Gastrocnemius medialis (tissue), 4 donors: ENCODE measurements around the gene NUDT8. TPM values are rescaled to one million over a fixed set of nuclear protein-coding genes. Genes with fewer than 3 reads are reported as not detected.
"Not testable (repeated sequence)": the region's sequence is repeated elsewhere in the genome, so short reads cannot be mapped to it uniquely, and the experiment has no call there.

Experiments
- ATAC-seq, 2 donors: fragments of 150-250 bp; one replicate each; pipeline ENCODE4 v1.9.1; 2016
- DNase-seq, 2 donors: peaks; one replicate each; pipeline ENCODE4 v3.0.0-alpha.2; 2019
- H3K27ac ChIP-seq, 4 donors: fragments of 200-600 bp; sonication (generic); 1 replicate in 1 of 4; 2 replicates in 3 of 4; pipeline ENCODE4 v1.5.1; 2016 to 2018; ENCODE audit warnings: mild to moderate bottlenecking in 2 of 4, moderate library complexity in 1 of 4
- H3K27me3 ChIP-seq, 3 donors: fragments of 200-600 bp; sonication (generic) in 2 of 3; 1 replicate in 1 of 3; 2 replicates in 2 of 3; pipeline versions ENCODE4 v1.5.1 to v1.6.0; 2016 to 2019; ENCODE audit warnings: mild to moderate bottlenecking in 1 of 3, moderate library complexity in 1 of 3
- H3K36me3 ChIP-seq, 2 donors: fragments of 200-600 bp; sonication (generic) in 1 of 2; one replicate each; pipeline ENCODE4 v1.5.1; 2017 to 2018
- H3K4me1 ChIP-seq, 2 donors: fragments of 200-600 bp; sonication (generic) in 1 of 2; one replicate each; pipeline ENCODE4 v1.5.1; 2016 to 2017; ENCODE audit warnings: mild to moderate bottlenecking in 2 of 2
- H3K4me3 ChIP-seq, 4 donors: fragments of 200-600 bp; sonication (generic) in 3 of 4; 1 replicate in 1 of 4; 2 replicates in 3 of 4; pipeline ENCODE4 v1.5.1; 2016 to 2019; ENCODE audit warnings: mild to moderate bottlenecking in 2 of 4
- H3K9me3 ChIP-seq, 3 donors: fragments of 200-600 bp; sonication (generic) in 2 of 3; 1 replicate in 1 of 3; 2 replicates in 2 of 3; pipeline ENCODE4 v1.5.1; 2016 to 2019
- CTCF ChIP-seq, 5 experiments: fragments of 450-650 bp in 3 of 5; fragments of 200-600 bp in 2 of 5; sonication (generic) in 2 of 5; IDR thresholded peaks in 4 of 5; conservative IDR thresholded peaks in 1 of 5; 1 replicate in 4 of 5; 2 replicates in 1 of 5; pipeline ENCODE4 v1.5.1; 2016 to 2019; ENCODE audit warnings: antibody characterized with exemption in 5 of 5, mild to moderate bottlenecking in 3 of 5, moderate library complexity in 3 of 5
- POLR2A ChIP-seq, 2 donors: fragments of 450-650 bp; IDR thresholded peaks; one replicate each; pipeline ENCODE4 v1.6.1; 2017; ENCODE audit warnings: antibody characterized with exemption in 2 of 2, mild to moderate bottlenecking in 2 of 2, moderate library complexity in 2 of 2
- in situ Hi-C, 4 donors: fragments of 200-750 bp; cut with MboI; loops; one replicate each; pipeline versions ENCODE4 v1.15.0 to v1.8.0; 2017; ENCODE audit warnings: low sequenced_read_pairs in 4 of 4
- intact Hi-C: fragments of 100-400 bp; cut with DNase I; formaldehyde crosslinking; loops from one replicate; pipeline ENCODE4 v1.15.1; 2023; ENCODE audit warnings: low total_unique reads
- total RNA-seq, 4 donors: library from RNA; depleted of rRNA; stranded (reverse); fragments of >200 nt; gene quantifications; one replicate each; pipeline versions ENCODE4 v1.1.0 to v1.2.3, GENCODE V29; 2016

Gene NUDT8
- total RNA-seq, 4 donors from 2014 or later: 23.3 to 42.4 (median 36.2) TPM

GRCh38 chr11:67594480-67594879 is 35.3 kb downstream of the NUDT8 start:
- H3K27me3 ChIP-seq: peaks cover 0 to 3% (median 0%) of the 10 kb centered on the region in 3 donors
- TF ChIP-seq CTCF (IDR thresholded peaks at IDR 0.05 in 4 of 5, conservative IDR thresholded peaks at IDR 0.05 in 1 of 5): no peak
- no peak for TF ChIP-seq POLR2A (IDR thresholded peaks at IDR 0.05)
- no peak overlapping the region for H3K27ac ChIP-seq
- no peak overlapping the region for H3K4me3 ChIP-seq
- H3K9me3 ChIP-seq: no peaks in the 10 kb centered on the region
- H3K4me1 ChIP-seq: no peaks in the 10 kb centered on the region
- intact Hi-C loops: no loop called here
- in situ Hi-C loops: no loop called here
- DNase-seq: no peak
- no peak for ATAC-seq
- no peaks in the 10 kb centered on the region for H3K36me3 ChIP-seq

DNA sequence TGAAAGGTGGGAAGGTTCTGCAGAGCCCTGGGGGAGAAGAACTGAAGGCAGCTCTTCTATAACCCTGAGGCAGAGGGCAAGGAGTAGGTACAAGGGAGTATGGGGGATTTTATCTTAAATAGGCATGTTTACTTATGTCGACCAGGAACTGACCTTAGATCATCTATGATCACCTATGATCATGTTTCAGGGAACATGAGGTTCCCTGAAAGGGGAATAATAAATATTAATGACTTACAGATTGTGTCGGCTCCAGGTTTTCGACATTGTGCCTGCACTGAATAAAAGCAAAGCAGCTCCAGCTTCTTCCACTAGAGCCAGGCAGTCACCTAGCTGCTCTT is 36.2 kb downstream of the NUDT8 start:
- peaks cover 0 to 5% of the 10 kb centered on the region in 2 donors for H3K36me3 ChIP-seq
- no peak for TF ChIP-seq POLR2A (IDR thresholded peaks at IDR 0.05)
- TF ChIP-seq CTCF (IDR thresholded peaks at IDR 0.05 in 4 of 5, conservative IDR thresholded peaks at IDR 0.05 in 1 of 5): no peak
- intact Hi-C loops (no loop called here), in situ Hi-C loops (no loop called here)
- no peak for ATAC-seq
- H3K27me3 ChIP-seq: no peaks in the 10 kb centered on the region
- no peaks in the 10 kb centered on the region for H3K9me3 ChIP-seq
- no peak for DNase-seq
- no peak overlapping the region for H3K27ac ChIP-seq
- H3K4me1 ChIP-seq: no peaks in the 10 kb centered on the region
- H3K4me3 ChIP-seq: no peak overlapping the region

- H3K4me3 ChIP-seq: no peak overlapping the region
- no peaks in the 10 kb centered on the region for H3K4me1 ChIP-seq
- TF ChIP-seq POLR2A (IDR thresholded peaks at IDR 0.05): no peak
- no peak for TF ChIP-seq CTCF (IDR thresholded peaks at IDR 0.05 in 4 of 5, conservative IDR thresholded peaks at IDR 0.05 in 1 of 5)
- intact Hi-C loops (no loop called here), in situ Hi-C loops (no loop called here)
- DNase-seq (no peak), ATAC-seq (no peak)
- no peaks in the 10 kb centered on the region for H3K9me3 ChIP-seq
- H3K36me3 ChIP-seq: peaks cover 0 to 10% of the 10 kb centered on the region in 2 donors
- no peaks in the 10 kb centered on the region for H3K27me3 ChIP-seq
- H3K27ac ChIP-seq: no peak overlapping the region
Measured at GRCh38 chr11:67592880-67593564, 36.7 kb downstream of the NUDT8 start.

DNA sequence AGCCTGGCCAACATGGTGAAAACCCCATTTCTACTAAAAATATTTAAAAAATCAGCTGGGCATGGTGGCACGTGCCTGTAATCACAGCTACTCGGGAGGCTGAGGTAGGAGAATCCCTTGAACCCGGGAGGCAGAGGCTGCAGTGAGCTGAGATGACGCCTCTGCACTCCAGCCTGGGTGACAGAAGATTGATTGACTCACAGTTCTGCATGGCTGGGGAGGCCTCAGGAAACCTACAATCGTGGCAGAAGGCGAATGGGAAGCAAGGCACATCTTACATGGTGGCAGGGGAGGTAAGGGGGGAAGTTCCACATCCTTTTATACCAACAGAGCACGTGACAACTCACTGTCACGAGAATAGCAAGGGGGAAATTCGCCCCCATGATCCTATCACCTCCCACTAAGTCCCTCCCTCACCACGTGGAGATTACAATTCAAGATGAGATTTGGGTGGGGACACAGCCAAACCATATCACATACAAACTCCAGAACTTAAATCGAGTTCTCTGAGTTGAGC is 40.8 kb downstream of the NUDT8 start:
- H3K27ac ChIP-seq, in situ Hi-C loops, ATAC-seq, H3K4me1 ChIP-seq, H3K9me3 ChIP-seq, H3K4me3 ChIP-seq, H3K27me3 ChIP-seq, DNase-seq: not testable (repeated sequence)
- peaks cover 0 to 40% of the 10 kb centered on the region in 2 donors for H3K36me3 ChIP-seq
- intact Hi-C loops: loop anchor here (10.0 kb wide), 3 partner anchors 164 to 474 kb away; partner anchors contain the start of genes KDM2A, NDUFS8, RPS6KB2 and TCIRG1

DNA sequence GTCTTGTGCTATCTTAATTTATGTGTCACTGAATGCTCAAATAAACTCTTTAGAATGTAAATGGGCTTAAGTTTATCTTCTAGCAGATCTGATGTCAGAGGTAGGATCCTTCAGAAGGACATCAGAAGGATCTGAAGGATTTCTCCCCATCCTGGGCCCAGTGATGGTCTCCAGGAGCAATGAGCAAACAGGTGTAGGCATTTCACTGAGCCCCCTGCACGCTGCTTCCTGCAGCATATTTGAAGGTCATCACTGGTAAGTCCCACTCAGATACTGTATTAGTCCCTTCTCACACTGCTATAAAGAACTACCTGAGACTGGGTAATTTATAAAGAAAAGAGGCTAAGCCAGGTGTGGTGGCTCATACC is 41.6 kb downstream of the NUDT8 start:
- H3K27ac ChIP-seq: no peak overlapping the region
- no peak overlapping the region for H3K4me3 ChIP-seq
- H3K36me3 ChIP-seq: peaks cover 0 to 40% of the 10 kb centered on the region in 2 donors
- intact Hi-C loops (loop anchor here (10.0 kb wide), 3 partner anchors 163 to 473 kb away; partner anchors contain the start of genes KDM2A, NDUFS8, RPS6KB2 and TCIRG1), in situ Hi-C loops (no loop called here)
- no peak for ATAC-seq
- H3K27me3 ChIP-seq: no peaks in the 10 kb centered on the region
- TF ChIP-seq CTCF (IDR thresholded peaks at IDR 0.05 in 4 of 5, conservative IDR thresholded peaks at IDR 0.05 in 1 of 5) (no peak), POLR2A (IDR thresholded peaks at IDR 0.05) (no peak)
- DNase-seq: no peak
- peaks cover 6 to 8% of the 10 kb centered on the region in 2 donors for H3K4me1 ChIP-seq
- H3K9me3 ChIP-seq: no peaks in the 10 kb centered on the region
